ENCODE results near the gene NAA40. TPM values are rescaled to one million over a fixed set of nuclear protein-coding genes. Genes with fewer than 3 reads are reported as not detected.

NAA40 gene
- total RNA-seq, 1 donor from 2014 or later: 15.7 TPM

DNA sequence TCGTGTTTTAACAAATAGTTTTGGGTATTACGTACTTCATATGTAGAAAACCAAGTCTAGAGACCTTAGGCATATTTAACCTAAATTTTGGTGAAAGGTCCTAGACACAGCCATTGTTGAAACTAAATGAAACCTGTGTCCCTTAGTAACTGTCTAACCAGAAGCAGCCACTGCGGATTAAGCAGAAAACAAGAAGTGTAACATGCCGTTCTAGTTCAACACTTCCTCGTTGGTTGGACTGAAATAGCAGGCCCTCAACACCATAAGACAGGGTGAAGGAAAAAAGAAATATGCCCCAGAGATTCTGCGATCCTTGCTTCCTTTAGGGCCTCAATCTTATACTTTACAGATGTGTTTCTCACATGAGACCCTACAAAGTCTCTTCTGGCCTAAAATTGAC is 2.0 kb downstream of the NAA40 start:
- intact Hi-C loops (cut with DNase I): no loop called here
- Histone ChIP-seq H3K4me3 (no peak overlapping the region), H3K27me3 (no peaks in the 10 kb centered on the region), H3K9me3 (no peaks in the 10 kb centered on the region), H3K27ac (no peak overlapping the region), H3K36me3 (no peaks in the 10 kb centered on the region), H3K4me1 (peaks cover 7% of the 10 kb centered on the region)
- ATAC-seq: no peak
- TF ChIP-seq, protein P1, sequence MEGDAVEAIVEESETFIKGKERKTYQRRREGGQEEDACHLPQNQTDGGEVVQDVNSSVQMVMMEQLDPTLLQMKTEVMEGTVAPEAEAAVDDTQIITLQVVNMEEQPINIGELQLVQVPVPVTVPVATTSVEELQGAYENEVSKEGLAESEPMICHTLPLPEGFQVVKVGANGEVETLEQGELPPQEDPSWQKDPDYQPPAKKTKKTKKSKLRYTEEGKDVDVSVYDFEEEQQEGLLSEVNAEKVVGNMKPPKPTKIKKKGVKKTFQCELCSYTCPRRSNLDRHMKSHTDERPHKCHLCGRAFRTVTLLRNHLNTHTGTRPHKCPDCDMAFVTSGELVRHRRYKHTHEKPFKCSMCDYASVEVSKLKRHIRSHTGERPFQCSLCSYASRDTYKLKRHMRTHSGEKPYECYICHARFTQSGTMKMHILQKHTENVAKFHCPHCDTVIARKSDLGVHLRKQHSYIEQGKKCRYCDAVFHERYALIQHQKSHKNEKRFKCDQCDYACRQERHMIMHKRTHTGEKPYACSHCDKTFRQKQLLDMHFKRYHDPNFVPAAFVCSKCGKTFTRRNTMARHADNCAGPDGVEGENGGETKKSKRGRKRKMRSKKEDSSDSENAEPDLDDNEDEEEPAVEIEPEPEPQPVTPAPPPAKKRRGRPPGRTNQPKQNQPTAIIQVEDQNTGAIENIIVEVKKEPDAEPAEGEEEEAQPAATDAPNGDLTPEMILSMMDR (IDR thresholded peaks at IDR 0.05): no peak
- no peak for DNase-seq

DNA sequence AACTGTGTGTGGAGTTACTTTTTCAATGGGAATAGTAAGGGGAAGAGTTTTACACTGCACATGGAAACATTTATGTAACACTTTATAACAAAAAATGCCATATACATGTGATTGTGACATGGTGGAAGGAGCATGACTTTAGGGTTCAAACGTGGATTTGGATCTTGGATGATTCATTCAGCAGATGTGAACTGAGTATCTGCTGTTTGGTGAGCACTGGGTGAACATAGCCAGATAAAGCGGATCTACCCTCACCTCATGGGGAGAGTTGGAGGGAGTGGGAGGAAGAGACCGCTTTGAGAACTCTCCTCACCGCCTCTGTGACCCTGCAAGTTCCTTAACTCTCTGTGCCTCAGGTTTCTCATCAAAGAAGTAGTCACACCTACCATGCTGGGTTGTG is 3.1 kb downstream of the NAA40 start:
- H3K36me3 ChIP-seq: peaks cover 8% of the 10 kb centered on the region
- ATAC-seq: no peak
- intact Hi-C loops (cut with DNase I): no loop called here
- H3K4me3 ChIP-seq: no peak overlapping the region
- H3K27ac ChIP-seq: no peak overlapping the region
- peaks cover 7% of the 10 kb centered on the region for H3K4me1 ChIP-seq
- TF ChIP-seq, protein P1 (IDR thresholded peaks at IDR 0.05): no peak
- no peak for DNase-seq
- no peaks in the 10 kb centered on the region for H3K27me3 ChIP-seq
- H3K9me3 ChIP-seq: no peaks in the 10 kb centered on the region

DNA sequence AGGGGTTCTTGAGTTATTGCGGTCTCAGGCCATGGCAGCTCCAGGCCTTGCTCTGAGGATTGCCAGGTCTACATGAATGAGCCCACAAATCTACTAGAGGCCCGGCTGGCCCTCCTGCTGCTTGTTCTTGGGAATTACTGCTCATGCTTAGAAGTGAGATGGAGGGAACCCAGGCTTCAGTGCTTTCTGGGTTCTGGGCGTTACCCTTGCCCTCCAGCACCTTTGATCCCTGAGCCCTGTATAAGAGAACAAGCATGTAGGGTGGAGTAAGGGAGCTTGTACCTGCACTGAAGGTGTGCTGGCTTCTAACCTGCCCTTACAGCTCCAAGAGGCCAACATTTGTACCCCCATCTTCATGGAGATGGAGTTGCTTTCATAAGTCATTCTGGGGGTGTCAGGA is 4.0 kb downstream of the NAA40 start:
- Histone ChIP-seq H3K9me3 (no peaks in the 10 kb centered on the region), H3K27ac (no peak overlapping the region), H3K4me1 (peaks cover 7% of the 10 kb centered on the region), H3K4me3 (no peak overlapping the region), H3K36me3 (peaks cover 14% of the 10 kb centered on the region), H3K27me3 (no peaks in the 10 kb centered on the region)
- intact Hi-C loops (cut with DNase I): no loop called here
- DNase-seq: no peak
- TF ChIP-seq, protein P1 (IDR thresholded peaks at IDR 0.05): no peak
- no peak for ATAC-seq

DNA sequence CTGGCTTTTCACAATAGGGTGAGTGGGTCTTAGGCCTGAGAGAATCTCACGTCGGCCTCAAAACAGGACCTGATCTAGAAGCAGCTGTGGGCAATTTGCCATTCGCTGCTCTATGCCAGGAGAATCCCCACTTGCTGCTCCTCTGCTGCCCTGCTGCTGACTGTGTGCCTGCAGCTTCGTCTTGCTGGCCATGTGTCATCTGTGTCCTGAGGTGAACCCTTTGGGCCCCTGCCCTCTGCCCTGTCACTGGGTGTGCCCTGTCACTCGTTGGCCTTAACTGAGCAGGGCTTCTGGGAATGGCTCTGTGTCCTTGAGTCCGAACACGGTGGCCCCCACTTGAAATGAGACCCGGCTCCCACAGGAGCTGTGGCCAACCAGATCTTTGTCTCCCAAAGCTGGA is 6.2 kb downstream of the NAA40 start:
- ATAC-seq: no peak
- DNase-seq: no peak
- peak overlapping the region; percentile 11 for H3K27ac ChIP-seq
- intact Hi-C loops (cut with DNase I): loop anchor here (5.0 kb wide), 1 partner anchor 108 kb away; the partner anchor contains the start of gene MARK2
- H3K4me1 ChIP-seq: no peaks in the 10 kb centered on the region
- H3K36me3 ChIP-seq: peaks cover 14% of the 10 kb centered on the region
- no peaks in the 10 kb centered on the region for H3K9me3 ChIP-seq
- TF ChIP-seq, protein P1 (IDR thresholded peaks at IDR 0.05): no peak
- H3K4me3 ChIP-seq: no peak overlapping the region
- H3K27me3 ChIP-seq: no peaks in the 10 kb centered on the region

DNA sequence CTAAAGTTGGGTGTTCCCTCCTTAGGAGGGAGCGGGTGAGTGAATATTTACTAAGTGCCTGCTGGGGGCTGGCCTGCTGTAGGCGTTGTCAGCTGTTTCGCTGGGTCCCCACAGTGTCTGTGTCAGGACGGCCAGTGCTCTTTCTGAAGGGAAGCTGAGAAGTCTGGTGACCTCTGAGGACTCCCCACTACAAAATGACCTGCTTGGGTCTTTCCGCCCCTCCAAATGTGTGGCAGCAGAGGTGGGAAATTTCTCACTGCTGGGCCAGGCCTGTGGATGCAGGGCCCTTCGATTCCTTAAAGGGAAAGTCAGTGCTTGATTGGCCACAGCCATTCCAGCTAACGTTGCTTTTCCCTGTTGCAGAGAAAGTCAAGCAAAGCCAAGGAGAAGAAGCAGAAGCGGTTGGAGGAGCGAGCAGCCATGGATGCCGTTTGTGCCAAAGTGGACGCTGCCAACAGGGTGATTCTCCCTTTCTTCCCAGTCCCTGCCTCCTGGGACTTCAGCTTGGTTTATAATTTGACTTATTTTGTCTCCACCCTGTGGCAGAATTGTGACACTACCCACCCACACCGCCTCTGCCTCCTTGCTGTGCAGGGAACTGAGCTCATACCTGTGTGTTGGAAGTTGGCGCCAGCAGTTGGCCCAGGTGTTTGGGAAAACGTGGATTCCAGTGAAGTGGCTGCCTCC is 6.8 kb downstream of the NAA40 start:
- TF ChIP-seq, protein P1 (IDR thresholded peaks at IDR 0.05): peak; percentile 80
- peaks cover 14% of the 10 kb centered on the region for H3K36me3 ChIP-seq
- H3K4me3 ChIP-seq: no peak overlapping the region
- DNase-seq (peak; percentile 71), ATAC-seq (peak; percentile 96)
- intact Hi-C loops (cut with DNase I): loop anchor here (5.0 kb wide), 1 partner anchor 108 kb away; the partner anchor contains the start of gene MARK2
- H3K27me3 ChIP-seq: no peaks in the 10 kb centered on the region
- peak overlapping the region; percentile 11 for H3K27ac ChIP-seq
- H3K9me3 ChIP-seq: no peaks in the 10 kb centered on the region
- H3K4me1 ChIP-seq: no peaks in the 10 kb centered on the region

All from upper lobe of right lung (tissue), 1 donor.